HG03378 (cell line): ENCODE data around the gene TADA2A.
"Not testable (repeated sequence)": the region's sequence is repeated elsewhere in the genome, so short reads cannot be mapped to it uniquely, and the experiment has no call there.

Experiments
- ATAC-seq: cut with Tn5 transposase; IDR thresholded peaks from one replicate; pipeline ENCODE4 v1.9.1; 2021; ENCODE audit warnings: mild to moderate bottlenecking, moderate library complexity; ENCODE audit not compliant: unreplicated experiment

The TADA2A gene

GRCh38 chr17:37399265-37399803 lies 7.4 kb upstream of the TADA2A start:
- ATAC-seq: no peak

DNA sequence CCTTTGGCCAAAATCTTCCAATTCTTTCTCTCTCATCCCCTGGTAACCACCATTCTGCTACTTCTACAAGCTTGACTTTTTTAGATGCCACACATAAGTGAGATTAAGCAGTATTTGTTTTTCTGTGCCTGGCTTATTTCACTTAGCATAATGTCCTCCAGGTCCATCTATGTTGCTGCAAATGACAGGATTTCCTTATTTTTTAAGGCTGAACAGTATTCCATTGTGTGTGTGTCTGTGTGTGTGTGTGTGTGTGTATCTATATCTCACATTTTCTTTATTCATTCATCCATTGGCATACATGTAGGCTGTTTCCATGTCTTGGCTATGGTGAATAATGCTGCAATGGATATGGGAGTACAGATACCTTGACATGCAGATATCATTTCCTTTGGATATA lies 6.2 kb upstream of the TADA2A start:
- ATAC-seq: no peak

GRCh38 chr17:37405522-37405921 lies 1.2 kb upstream of the TADA2A start:
- not testable (repeated sequence) for ATAC-seq

GRCh38 chr17:37405955-37406634 lies 591 bp upstream of the TADA2A start:
- peak; percentile 26 for ATAC-seq

DNA sequence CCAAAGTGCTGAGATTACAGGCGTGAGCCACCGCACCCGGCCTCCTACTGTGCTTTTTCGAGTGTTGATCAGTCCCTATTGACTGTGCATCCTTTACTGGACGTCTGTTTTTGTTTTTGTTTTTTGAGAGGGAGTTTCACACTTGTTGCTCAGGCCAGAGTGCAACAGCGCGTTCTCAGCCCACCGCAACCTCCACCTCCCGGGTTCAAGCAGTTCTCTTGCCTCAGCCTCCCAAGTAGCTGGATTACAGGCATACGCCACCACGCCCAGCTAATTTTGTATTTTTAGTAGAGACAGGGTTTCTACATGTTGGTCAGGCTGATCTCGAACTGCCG lies 1.4 kb downstream of the TADA2A start:
- not testable (repeated sequence) for ATAC-seq

GRCh38 chr17:37410357-37410756 lies 3.7 kb downstream of the TADA2A start:
- ATAC-seq: no peak

GRCh38 chr17:37413875-37414519 lies 7.3 kb downstream of the TADA2A start:
- ATAC-seq: no peak

GRCh38 chr17:37417852-37418251 lies 11.2 kb downstream of the TADA2A start:
- no peak for ATAC-seq

- no peak for ATAC-seq
Observed at GRCh38 chr17:37422971-37423625, 16.4 kb downstream of the TADA2A start.

- ATAC-seq: no peak
Observed at GRCh38 chr17:37425268-37425667, 18.6 kb downstream of the TADA2A start.

DNA sequence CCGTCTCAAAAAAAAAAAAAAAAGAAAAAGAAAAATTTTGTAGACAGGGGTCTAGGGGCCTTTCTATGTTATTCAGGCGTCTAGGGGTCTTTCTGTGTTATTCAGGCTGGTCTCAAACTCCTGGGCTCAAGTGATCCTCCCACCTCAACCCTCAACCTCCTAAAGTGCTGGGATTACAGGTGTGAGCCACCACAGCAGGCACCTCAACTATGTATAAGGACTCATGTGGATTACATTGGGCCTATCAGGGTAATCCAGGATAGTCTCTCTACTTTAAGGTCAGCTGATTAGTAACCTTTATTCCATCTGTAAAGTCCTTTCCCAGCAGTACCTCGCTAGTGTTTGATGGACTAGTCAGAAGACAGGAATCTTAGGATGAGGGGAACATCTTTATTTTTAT lies 22.4 kb downstream of the TADA2A start:
- ATAC-seq: no peak

GRCh38 chr17:37429453-37429852 lies 22.8 kb downstream of the TADA2A start:
- ATAC-seq: no peak

DNA sequence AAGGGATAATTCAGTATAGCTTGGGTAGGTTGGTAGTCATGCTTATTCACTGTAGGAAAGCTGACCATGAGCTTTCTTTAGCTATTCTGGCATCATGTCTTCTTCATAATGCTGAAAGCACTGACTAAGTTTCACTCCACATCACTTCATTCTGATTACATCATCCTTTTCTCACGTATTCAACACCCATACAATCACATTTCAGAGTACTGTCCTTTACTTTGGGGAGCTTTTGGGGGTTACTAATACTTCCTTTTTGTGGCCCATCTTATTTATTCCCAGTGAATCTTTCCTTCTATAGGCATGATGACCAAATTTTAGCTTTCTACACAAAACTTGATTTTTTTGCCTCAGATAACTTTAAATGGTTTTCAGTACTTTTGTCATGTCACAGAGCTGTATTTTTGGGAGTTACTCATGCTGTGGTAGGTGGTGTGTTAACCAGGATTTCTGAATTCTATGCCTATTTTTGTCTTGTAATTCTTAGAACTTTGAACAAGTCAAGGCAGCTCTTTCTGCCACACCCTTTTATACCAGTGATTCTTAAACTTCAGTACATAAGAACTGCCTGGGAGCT lies 23.5 kb downstream of the TADA2A start:
- no peak for ATAC-seq

- no peak for ATAC-seq
Observed at GRCh38 chr17:37432671-37433070, 26.0 kb downstream of the TADA2A start.

- no peak for ATAC-seq
Observed at GRCh38 chr17:37438141-37438540, 31.5 kb downstream of the TADA2A start.

GRCh38 chr17:37440424-37440823 lies 33.7 kb downstream of the TADA2A start:
- no peak for ATAC-seq

- not testable (repeated sequence) for ATAC-seq
Observed at GRCh38 chr17:37441369-37442014, 34.8 kb downstream of the TADA2A start.

DNA sequence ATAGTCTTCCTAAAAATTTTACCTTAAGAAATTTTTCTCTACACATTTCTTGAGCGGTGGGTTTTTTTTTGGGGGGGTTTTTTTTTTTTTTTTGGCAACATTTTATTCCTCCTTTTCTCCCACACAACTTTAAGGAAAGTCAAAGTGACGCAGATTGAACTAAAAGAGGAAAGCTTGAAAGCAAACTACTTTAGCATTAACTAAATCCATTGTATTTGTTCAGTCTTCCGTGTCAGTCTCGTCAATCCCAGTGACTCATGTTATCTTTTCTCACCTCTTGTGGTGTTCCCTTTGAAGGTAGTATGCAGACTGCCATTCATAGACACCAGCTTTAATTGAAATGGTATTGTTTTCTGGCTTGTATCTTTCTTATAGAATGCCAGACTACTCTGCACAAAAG lies 39.3 kb downstream of the TADA2A start:
- no peak for ATAC-seq

DNA sequence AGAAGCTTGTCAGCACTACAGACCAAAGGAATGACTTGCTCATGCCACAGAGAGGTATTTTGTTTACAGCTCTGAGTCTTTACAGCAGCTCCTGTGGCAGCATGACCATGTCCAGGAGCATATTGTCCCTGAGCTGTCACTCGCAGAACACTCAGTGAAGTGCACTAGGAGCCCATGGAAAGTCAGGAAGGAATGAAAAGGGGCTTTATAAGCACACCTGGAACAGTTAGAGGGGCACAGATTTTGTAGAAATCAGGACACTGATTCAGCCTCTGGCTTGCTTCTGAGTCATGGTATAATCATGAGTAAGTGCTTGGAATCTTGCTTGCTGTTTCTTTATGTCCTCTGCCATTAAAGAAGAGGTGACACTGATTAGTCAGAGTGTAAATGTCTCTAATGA lies 41.0 kb downstream of the TADA2A start:
- ATAC-seq: no peak

GRCh38 chr17:37450112-37450511 lies 43.4 kb downstream of the TADA2A start:
- ATAC-seq: no peak

DNA sequence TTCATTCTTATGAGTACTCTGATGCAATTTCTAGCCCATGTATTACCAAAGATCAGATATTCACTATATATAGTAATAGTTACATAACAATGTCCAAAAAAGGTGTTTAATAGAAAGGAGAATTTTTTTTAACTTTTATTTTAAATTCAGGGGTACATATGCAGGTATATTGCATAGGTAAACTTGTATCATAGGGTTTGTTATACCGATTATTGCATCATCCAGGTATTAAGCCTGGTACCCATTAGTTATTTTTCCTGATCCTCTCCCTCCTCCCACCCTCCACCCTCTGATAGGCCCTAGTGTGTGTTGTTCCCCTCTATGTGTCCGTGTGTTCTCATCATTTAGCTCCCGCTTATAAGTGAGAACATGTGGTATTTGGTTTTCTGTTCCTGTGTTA lies 51.1 kb downstream of the TADA2A start:
- not testable (repeated sequence) for ATAC-seq
